CD4-positive, alpha-beta T cell treated with Interleukin-10 for 1 hour (primary cell): Measurements from ENCODE around the gene STK32C.

Experiments used
- DNase-seq: peaks from one replicate; pipeline ENCODE4 v3.0.0-alpha.2; 2020

The STK32C gene

GRCh38 chr10:132264306-132264950, 43.3 kb downstream of the STK32C start:
- no peak for DNase-seq

DNA sequence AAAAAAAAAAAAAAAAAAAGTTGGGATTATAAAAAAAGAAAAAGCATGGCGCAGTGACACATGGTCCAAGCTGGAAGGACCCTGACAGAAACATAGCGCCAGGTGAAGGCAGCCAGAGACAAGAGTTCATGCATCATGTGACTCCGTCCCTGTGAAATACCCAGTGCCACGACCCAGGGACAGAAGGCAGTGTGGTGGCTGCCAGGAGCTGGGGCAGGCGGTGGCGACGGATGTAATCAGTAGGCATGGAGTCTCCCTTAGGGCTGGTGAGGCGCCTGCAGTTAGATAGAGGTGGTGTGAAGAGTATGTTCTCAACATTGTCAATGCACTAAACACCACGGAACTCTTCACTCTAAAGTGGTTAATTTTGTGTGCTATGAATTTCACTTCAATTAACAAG, 43.9 kb downstream of the STK32C start:
- no peak for DNase-seq

DNA sequence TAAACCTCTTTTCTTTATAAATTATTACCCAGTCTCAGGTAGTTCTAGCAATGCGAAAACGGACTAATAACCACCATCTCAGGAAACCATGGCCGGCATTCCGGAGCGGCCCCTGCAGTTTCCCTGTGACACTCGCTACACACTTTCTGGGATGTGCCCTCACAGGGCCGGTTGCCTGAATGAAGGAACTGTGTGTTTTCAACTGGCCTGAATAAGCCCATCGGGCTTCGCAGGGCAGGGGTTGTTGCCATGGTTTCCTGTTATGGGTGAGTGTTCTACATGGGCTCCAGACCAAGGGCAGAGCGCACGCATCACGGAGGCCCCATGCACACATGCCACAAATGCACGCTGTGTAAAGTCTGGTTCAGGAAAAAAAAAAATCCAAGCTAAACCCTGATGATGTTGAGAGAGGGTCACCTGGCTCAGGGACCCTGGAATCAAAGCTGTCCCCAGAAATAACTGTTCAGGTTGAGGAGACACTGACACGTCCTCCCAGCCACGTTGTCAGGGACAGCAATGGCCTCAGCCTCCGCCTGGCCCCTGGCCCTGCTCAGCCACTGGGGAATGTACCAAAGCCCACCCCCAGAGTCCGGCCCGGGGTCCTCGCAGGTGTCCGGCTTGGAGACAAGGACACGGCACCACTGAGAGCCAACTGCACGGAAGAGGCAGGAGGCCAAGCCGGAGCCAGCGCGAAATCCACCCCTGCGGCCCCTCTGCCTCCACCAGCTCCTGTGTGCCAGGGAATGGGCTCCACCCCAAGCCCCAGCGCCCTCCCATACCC, 47.9 kb downstream of the STK32C start:
- no peak for DNase-seq

DNA sequence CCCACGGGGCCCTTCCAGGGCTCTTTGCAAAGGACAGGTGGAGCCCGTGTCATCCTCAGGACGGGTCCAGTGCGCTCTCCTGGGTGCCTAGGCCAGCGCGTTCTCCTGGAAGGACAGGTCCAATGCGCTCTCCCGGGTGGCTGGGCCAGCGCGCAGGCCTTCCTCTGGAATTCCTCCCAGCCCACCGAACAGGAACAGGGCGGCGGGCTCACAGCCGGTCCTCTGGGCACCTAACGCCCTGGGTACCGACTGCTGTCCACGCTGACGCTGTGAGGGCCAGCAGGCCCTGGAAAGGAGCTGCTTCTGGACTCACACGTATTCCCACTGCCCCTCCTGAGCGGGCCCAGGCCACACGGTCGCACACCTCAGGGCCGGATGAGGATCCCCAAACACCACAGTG, 49.3 kb downstream of the STK32C start:
- DNase-seq, result no peak

- no peak for DNase-seq
Measured at GRCh38 chr10:132257907-132258306, 49.8 kb downstream of the STK32C start.

DNA sequence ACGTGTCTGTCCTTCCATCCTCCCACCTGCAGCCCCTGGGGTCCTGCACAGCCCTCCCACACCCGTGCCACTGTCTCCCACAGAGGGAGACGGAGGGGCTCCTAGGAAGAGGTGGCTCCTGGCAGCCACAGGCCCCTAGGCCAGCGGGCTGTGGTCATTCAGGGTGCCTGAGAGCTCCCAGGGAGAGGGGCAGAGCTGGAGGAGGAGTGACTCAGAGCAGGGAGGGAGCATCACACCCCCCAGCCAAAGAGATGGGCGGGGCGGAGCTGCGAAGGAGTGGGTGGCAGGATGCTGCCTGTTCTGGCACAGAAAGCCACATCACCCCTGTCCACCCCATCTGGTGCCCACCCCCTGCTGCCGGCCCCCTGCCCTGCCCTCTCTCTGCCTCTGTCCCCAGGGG, 50.5 kb downstream of the STK32C start:
- peak; percentile 18 for DNase-seq

- no peak for DNase-seq
Measured at GRCh38 chr10:132256866-132257265, 50.9 kb downstream of the STK32C start.

- DNase-seq, result no peak
Measured at GRCh38 chr10:132255489-132256344, 52.0 kb downstream of the STK32C start.

- DNase-seq, result no peak
Measured at GRCh38 chr10:132254841-132255240, 52.9 kb downstream of the STK32C start.

GRCh38 chr10:132253092-132253687, 54.6 kb downstream of the STK32C start:
- DNase-seq, result no peak

DNA sequence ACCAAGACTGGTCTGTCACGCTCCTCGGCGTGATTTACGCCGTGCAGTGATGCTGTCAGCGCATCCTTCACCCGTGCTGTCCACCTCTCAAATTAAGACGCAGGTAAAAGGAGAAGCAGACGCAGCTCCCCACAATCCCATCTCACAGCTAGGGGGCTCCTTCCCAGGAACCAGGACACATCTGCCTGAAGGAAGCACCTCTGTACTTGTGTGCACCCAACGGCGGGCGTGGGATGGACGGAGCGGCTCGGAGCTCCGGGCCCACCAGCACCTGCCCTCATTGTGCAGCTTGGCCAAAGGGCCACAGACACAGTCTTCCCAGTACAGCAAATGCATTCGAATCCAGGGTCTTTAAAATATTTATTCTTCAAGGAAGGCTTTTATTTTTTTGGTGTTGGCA, 55.3 kb downstream of the STK32C start:
- DNase-seq, result no peak

DNA sequence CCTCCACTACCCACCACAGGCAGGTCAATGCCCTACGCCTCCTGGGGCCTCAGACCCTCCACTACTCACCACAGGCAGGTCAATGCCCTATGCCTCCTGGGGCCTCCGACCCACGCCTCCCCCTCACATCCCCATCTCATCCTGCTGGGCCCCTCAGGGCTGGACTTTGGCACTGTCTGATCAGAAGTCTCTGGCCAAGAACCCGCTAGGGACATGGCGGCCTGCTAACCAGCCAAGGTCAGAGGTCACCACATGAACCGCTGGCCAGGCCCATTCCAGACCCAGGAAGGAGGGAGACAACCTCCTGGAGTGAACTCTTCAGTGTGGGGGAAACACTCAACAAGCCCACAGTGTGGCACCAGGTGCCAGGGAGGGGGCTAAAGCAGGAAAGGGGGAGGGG, 55.8 kb downstream of the STK32C start:
- DNase-seq, result no peak

GRCh38 chr10:132250481-132251475, 57.0 kb downstream of the STK32C start:
- no peak for DNase-seq

DNA sequence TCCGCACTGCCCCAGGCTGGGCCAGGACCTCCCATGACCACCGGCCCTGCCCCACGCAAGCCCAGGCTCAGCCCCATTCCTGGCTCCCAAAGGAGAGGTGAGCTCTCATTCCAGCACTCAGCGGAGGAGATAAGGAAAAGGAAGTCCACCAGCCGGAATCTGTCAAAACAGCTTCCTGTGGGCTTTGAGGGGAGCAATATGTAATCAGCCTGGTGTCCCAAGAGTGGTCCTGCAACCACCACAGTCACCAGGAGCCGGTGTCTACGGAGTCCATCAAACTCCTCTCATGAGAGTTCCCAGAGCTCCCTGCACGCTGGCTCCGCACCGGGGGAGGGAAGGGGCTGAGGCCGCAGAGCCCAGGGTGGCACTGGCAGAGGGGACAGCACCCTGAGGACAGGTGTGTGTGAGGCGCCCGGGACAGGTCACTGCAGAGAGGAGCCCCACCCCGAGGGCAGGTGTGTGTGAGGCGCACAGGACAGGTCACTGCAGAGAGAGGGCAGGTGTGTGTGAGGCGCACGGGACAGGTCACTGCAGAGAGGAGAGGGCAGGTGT, 57.9 kb downstream of the STK32C start:
- no peak for DNase-seq

DNA sequence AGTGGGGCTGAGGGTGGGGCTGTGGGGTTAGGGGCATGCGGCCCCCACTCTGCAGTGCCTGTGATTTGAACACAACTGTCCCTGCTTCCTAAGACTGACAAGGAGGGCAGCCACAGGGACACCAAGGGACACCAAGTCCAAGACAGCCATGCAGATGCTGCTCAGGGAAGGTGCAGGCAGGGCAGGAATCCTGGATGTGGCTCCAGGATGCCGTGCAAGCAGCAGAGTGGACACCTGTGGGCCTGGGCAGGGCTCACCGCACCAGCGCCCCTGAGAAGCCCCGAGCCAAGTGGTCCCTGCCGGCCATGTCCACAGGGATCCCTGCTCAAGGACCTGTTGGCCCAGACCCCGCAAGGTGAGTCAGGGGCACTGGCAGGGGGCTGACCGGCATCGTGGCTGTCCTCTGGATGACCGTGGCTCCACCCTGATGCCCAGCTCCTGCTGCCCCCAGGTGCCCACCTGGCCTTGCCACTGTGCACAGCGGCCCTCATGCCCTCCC, 58.5 kb downstream of the STK32C start:
- no peak for DNase-seq

- DNase-seq, result peak; percentile 49
Measured at GRCh38 chr10:132248455-132249225, 59.1 kb downstream of the STK32C start.

DNA sequence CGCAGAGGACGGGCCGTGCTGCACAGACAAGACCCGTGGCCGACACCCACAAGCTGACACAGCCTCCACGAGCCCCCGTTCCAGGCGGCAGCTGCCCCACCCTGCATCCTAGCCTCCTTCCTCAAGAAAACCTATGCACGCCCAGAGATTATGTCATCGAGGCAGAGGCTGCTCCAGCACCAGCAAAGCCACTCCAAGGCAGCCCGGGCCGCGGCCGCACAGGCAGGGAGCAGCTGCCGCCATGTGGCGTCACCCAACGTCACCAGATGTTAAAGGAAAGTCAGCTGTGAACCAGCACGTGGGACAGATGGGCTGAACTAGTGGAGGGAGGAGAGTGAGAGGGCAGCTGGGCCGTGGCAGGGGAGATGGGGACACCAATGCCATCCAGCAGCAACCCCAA, 59.8 kb downstream of the STK32C start:
- DNase-seq, result no peak

- DNase-seq, result no peak
Measured at GRCh38 chr10:132246296-132246695, 61.5 kb downstream of the STK32C start.

- no peak for DNase-seq
Measured at GRCh38 chr10:132245056-132245455, 62.7 kb downstream of the STK32C start.

DNA sequence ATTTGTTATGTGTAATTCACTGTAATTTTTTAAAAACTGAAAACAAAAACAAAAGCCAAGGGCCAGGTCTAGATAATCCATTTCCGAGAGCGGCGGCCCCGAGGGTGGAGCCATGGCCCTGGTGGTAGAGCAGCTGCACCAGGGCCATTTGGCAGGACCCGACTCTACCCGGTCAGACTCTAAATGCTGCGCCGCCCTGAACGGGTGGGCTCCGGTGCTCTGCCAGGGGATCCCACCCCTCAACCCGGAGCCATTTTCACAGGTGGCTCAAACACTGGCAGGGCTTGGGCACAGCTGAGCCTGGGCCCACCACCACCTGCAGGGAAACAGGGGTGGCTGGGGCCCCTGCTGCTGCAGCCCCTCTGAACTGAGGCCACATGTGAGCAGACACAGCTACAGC, 64.1 kb downstream of the STK32C start:
- no peak for DNase-seq

DNA sequence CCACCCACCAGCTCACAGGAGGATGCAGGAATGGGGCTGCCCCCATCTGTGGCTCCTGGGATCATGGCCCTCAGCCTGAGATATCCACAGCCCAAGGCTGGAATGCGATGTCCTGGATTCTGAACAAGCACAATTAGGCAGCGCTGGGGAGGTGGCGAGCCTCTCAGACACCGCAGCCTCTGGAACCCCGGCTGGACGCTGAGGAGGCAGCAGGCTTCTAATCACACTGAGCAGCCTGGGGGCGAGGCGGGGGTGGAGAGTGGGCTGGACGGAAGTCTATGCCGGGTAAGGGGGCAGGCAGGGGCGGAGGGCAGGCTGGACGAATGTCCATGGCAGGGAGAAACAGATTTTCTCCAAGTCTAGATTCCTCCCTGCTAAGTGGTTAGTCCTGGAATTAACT, 64.6 kb downstream of the STK32C start:
- no peak for DNase-seq
